ENCODE measurements around the gene MPZL1. TPM values are rescaled to one million over a fixed set of nuclear protein-coding genes. Genes with fewer than 3 reads are reported as not detected.

MPZL1 gene
- total and polyA plus RNA-seq, 4 experiments from 2014 or later, result 5.4 to 15.8 (median 7.9) TPM

DNA sequence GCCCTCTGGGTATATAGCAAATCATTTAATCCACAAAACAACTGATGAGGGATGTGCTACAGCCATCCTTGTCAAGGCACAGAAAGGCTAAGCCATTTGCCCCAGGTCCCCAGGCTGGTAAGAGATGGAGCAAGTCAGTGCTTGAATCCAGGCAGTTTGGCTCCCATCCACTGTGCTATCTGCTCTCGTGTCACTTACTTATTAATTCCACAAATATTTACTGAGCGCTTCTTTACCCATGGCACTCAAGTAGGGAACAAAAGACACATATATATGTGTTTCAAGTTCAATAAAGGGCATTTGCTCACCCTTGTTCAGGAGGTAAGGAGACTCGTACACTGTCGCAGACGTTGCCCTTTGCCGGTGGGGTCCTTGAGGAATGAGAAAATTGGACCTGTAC is 38.6 kb upstream of the MPZL1 start:
- Histone ChIP-seq H3K9me3 (ENCODE audit: control insufficient read depth in 1 of 2, low read length in 2 of 2) (no peaks in the 10 kb centered on the region), H3K4me3 (ENCODE audit: low read length in 2 of 2) (no peak overlapping the region), H3K4me1 (ENCODE audit: insufficient read depth, low read length) (peaks cover 16% of the 10 kb centered on the region), H3K27me3 (ENCODE audit: insufficient read depth, low read length) (no peaks in the 10 kb centered on the region), H3K27ac (ENCODE audit: low read depth, low read length) (no peak overlapping the region), H3K36me3 (ENCODE audit: insufficient read depth, low read length) (peaks cover 65% of the 10 kb centered on the region)
- ChIA-PET POLR2A (ENCODE audit: partially characterized antibody) (no interaction called here), CTCF (ENCODE audit: partially characterized antibody) (no interaction called here)
- Mint-ChIP-seq H3K27me3 (no peaks in the 10 kb centered on the region), H3K27ac (peak overlapping the region in 3 of 7 donors; percentile 19 to 68 (median 52)), H3K4me1 (peaks cover 11 to 39% (median 14%) of the 10 kb centered on the region in 4 donors), H3K4me3 (no peak overlapping the region), H3K36me3 (peaks cover 40 to 59% of the 10 kb centered on the region in 2 donors), H3K9me3 (no peaks in the 10 kb centered on the region)
- intact Hi-C loops (cut with micrococcal nuclease), result loop anchor here (10.0 kb wide), 1 partner anchor 418 kb away; no protein-coding TSS in a partner anchor
- no peak for DNase-seq

DNA sequence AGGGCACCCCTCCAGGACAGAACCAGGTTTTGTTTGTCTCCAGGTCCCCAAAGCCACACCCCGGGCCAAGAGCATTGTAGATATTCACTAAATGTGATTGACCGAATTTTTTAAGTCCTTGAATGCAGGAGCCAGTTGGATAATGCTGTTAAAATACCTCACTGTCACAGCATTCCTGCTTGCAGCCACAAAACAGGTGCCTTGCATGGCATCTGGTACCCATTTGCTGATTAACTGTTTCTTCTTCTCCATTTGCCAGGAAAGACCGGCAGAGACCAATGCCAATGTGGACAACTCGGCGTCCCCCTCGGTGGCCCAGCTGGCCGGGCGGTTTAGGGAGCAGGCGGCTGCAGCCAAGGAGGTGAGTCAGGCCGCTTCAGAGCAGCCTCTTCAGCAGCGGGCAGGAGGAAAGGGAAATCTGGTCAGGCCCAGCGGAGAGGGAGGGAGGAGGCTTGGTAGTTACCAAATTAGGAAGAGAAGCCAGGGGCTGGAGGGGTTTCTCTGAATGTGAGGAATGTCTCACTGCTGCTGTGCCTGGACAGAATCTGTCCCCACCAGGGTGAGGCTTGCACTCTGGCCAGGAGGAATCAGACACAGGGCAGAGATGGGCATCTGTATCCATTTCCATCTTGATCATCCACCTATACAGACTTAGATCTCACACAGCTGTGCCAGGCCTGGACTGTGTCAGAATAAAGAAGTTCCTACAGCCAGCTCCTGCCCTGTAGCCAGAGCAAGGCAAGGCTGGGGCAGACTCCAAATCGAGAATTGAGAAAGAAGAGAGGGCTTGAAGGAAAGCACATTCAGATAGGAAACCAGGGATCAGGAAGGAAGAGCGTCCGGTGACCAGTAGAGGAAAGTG is 37.9 kb upstream of the MPZL1 start:
- H3K9me3 Mint-ChIP-seq, result no peaks in the 10 kb centered on the region
- Histone ChIP-seq H3K27ac (ENCODE audit: low read depth, low read length) (no peak overlapping the region), H3K4me3 (ENCODE audit: low read length in 2 of 2) (no peak overlapping the region), H3K27me3 (ENCODE audit: insufficient read depth, low read length) (no peaks in the 10 kb centered on the region), H3K4me1 (ENCODE audit: insufficient read depth, low read length) (peaks cover 11% of the 10 kb centered on the region), H3K9me3 (ENCODE audit: control insufficient read depth in 1 of 2, low read length in 2 of 2) (no peaks in the 10 kb centered on the region), H3K36me3 (ENCODE audit: insufficient read depth, low read length) (peaks cover 72% of the 10 kb centered on the region)
- peak overlapping the region in 5 of 7 donors; percentile 19 to 77 (median 73) for H3K27ac Mint-ChIP-seq
- CTCF ChIA-PET (ENCODE audit: partially characterized antibody), result interaction anchor here (1.0 to 8.7 kb wide), 2 partner anchors 8 to 81 kb away, joined by 3 to 302 read pairs; no protein-coding TSS in a partner anchor
- intact Hi-C loops (cut with micrococcal nuclease), result loop anchor here (10.0 kb wide), 1 partner anchor 419 kb away; no protein-coding TSS in a partner anchor
- H3K27me3 Mint-ChIP-seq, result no peaks in the 10 kb centered on the region
- H3K36me3 Mint-ChIP-seq, result peaks cover 47 to 66% of the 10 kb centered on the region in 2 donors
- POLR2A ChIA-PET (ENCODE audit: partially characterized antibody), result interaction anchor here (0.8 to 1.0 kb wide), 2 partner anchors 83 to 123 kb away, joined by 4 read pairs; no protein-coding TSS in a partner anchor
- no peak for DNase-seq
- H3K4me3 Mint-ChIP-seq, result peak overlapping the region in 1 of 8 donors; percentile 8
- H3K4me1 Mint-ChIP-seq, result peaks cover 11 to 39% (median 15%) of the 10 kb centered on the region in 4 donors

DNA sequence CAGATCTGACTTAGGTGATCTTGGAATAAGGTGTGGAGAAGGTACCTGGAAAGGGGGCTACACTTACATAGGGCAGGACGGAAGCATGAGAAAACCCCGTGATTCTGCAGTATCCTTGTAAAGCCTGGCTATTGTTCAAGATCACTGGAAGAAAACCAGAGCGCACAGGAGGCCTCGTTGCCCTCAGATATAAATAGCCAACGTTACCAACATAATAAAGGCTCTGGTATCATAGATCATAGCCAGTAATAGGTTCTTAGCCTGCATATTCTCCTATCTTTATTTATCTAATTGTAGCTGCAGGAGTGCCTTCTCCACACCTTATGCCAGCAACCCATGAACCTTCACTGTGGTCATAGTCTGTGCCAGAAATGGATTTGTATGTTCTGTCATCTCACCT is 35.9 kb upstream of the MPZL1 start:
- Mint-ChIP-seq H3K4me1 (peaks cover 11 to 39% (median 15%) of the 10 kb centered on the region in 4 donors), H3K27ac (peak overlapping the region in 6 of 7 donors; percentile 20 to 84 (median 50)), H3K36me3 (peaks cover 61 to 85% of the 10 kb centered on the region in 2 donors), H3K27me3 (no peaks in the 10 kb centered on the region), H3K4me3 (no peak overlapping the region), H3K9me3 (no peaks in the 10 kb centered on the region)
- intact Hi-C loops (cut with micrococcal nuclease), result loop anchor here (10.0 kb wide), 1 partner anchor 421 kb away; no protein-coding TSS in a partner anchor
- no peak overlapping the region for H3K4me3 ChIP-seq (ENCODE audit: low read length in 2 of 2)
- H3K27me3 ChIP-seq (ENCODE audit: insufficient read depth, low read length), result no peaks in the 10 kb centered on the region
- ChIA-PET CTCF (ENCODE audit: partially characterized antibody) (interaction anchor here (1.1 to 8.7 kb wide), 5 partner anchors 18 to 129 kb away, joined by 4 to 302 read pairs (median 27); no protein-coding TSS in a partner anchor), POLR2A (ENCODE audit: partially characterized antibody) (interaction anchor here (3.7 kb wide), 1 partner anchor 84 kb away, joined by 46 read pairs; no protein-coding TSS in a partner anchor)
- H3K4me1 ChIP-seq (ENCODE audit: insufficient read depth, low read length), result peaks cover 4% of the 10 kb centered on the region
- no peaks in the 10 kb centered on the region for H3K9me3 ChIP-seq (ENCODE audit: control insufficient read depth in 1 of 2, low read length in 2 of 2)
- peaks cover 80% of the 10 kb centered on the region for H3K36me3 ChIP-seq (ENCODE audit: insufficient read depth, low read length)
- DNase-seq, result no peak
- no peak overlapping the region for H3K27ac ChIP-seq (ENCODE audit: low read depth, low read length)

- Mint-ChIP-seq H3K27me3 (no peaks in the 10 kb centered on the region), H3K4me1 (peaks cover 10 to 35% (median 16%) of the 10 kb centered on the region in 4 donors), H3K36me3 (peaks cover 58 to 91% of the 10 kb centered on the region in 2 donors), H3K9me3 (no peaks in the 10 kb centered on the region), H3K4me3 (no peak overlapping the region), H3K27ac (peak overlapping the region; percentile 55 to 87 (median 70))
- H3K9me3 ChIP-seq (ENCODE audit: control insufficient read depth in 1 of 2, low read length in 2 of 2), result no peaks in the 10 kb centered on the region
- H3K27ac ChIP-seq (ENCODE audit: low read depth, low read length), result peak overlapping the region; percentile 14
- no peaks in the 10 kb centered on the region for H3K27me3 ChIP-seq (ENCODE audit: insufficient read depth, low read length)
- no peak overlapping the region for H3K4me3 ChIP-seq (ENCODE audit: low read length in 2 of 2)
- peak; percentile 70 to 78 (median 73) for DNase-seq
- intact Hi-C loops (cut with micrococcal nuclease), result loop anchor here (1.0 to 10.0 kb wide), 5 partner anchors 51 to 423 kb away; no protein-coding TSS in a partner anchor
- H3K4me1 ChIP-seq (ENCODE audit: insufficient read depth, low read length), result peaks cover 4% of the 10 kb centered on the region
- H3K36me3 ChIP-seq (ENCODE audit: insufficient read depth, low read length), result peaks cover 87% of the 10 kb centered on the region
- ChIA-PET POLR2A (ENCODE audit: partially characterized antibody) (interaction anchor here (0.8 to 3.7 kb wide), 9 partner anchors 25 to 87 kb away, joined by 3 to 46 read pairs (median 7); no protein-coding TSS in a partner anchor), CTCF (ENCODE audit: partially characterized antibody) (interaction anchor here (0.5 to 8.7 kb wide), 41 partner anchors 9 to 1832 kb away, joined by 3 to 302 read pairs (median 6); partner anchors contain the start of gene CREG1)
These were observed 33.8 kb upstream of the MPZL1 start for GRCh38 chr1:167687919-167688519.

DNA sequence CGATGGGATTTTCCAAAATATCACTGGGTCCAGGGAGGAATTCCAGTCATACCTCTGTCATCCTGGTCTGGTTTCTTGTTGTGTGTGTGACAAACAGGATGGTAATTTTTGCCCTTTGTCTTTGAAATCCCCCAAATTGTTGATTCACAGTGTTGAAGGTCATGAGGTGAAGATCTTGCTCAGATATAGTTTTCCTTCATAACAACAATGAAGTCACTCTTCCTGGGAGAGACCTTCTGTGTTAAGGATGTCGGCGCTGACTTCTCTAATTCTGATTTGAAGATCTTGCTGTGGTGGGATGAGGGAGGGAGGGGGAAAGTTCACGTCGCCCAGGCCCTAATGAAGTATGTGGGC is 32.2 kb upstream of the MPZL1 start:
- H3K4me3 Mint-ChIP-seq, result no peak overlapping the region
- peaks cover 67 to 92% of the 10 kb centered on the region in 2 donors for H3K36me3 Mint-ChIP-seq
- no peaks in the 10 kb centered on the region for H3K27me3 Mint-ChIP-seq
- intact Hi-C loops (cut with micrococcal nuclease), result loop anchor here (10.0 kb wide), 1 partner anchor 425 kb away; no protein-coding TSS in a partner anchor
- CTCF ChIA-PET (ENCODE audit: partially characterized antibody), result interaction anchor here (1.8 to 8.7 kb wide), 3 partner anchors 39 to 87 kb away, joined by 5 to 302 read pairs (median 15); no protein-coding TSS in a partner anchor
- Histone ChIP-seq H3K4me3 (ENCODE audit: low read length in 2 of 2) (no peak overlapping the region), H3K36me3 (ENCODE audit: insufficient read depth, low read length) (peaks cover 90% of the 10 kb centered on the region), H3K4me1 (ENCODE audit: insufficient read depth, low read length) (peaks cover 4% of the 10 kb centered on the region), H3K27me3 (ENCODE audit: insufficient read depth, low read length) (no peaks in the 10 kb centered on the region), H3K27ac (ENCODE audit: low read depth, low read length) (no peak overlapping the region), H3K9me3 (ENCODE audit: control insufficient read depth in 1 of 2, low read length in 2 of 2) (no peaks in the 10 kb centered on the region)
- POLR2A ChIA-PET (ENCODE audit: partially characterized antibody), result no interaction called here
- H3K4me1 Mint-ChIP-seq, result peaks cover 10 to 25% (median 15%) of the 10 kb centered on the region in 4 donors
- DNase-seq, result no peak
- H3K9me3 Mint-ChIP-seq, result no peaks in the 10 kb centered on the region
- peak overlapping the region in 5 of 7 donors; percentile 4 to 67 (median 44) for H3K27ac Mint-ChIP-seq

DNA sequence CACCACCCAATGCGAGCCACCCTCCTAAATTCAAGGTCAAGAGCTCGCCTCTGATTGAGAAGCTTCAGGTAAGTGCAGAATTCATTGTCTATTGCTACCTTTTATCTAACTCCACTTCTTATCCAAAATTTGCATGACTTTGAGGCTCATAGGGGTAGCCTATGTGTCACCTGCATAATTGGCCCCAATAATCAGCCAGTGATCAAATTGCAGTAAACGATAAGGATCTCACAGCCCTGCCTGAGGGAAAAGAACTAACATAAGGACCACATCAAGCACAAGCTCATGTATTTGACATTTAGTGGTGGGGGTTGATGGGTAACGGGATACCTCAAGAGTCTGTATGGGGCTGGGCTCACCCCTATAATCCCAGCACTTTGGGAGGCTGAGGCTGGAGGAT is 31.7 kb upstream of the MPZL1 start:
- CTCF ChIA-PET (ENCODE audit: partially characterized antibody), result interaction anchor here (0.8 to 8.7 kb wide), 6 partner anchors 14 to 150 kb away, joined by 3 to 302 read pairs (median 4); no protein-coding TSS in a partner anchor
- no peak for DNase-seq
- no peaks in the 10 kb centered on the region for H3K27me3 ChIP-seq (ENCODE audit: insufficient read depth, low read length)
- Mint-ChIP-seq H3K36me3 (peaks cover 67 to 92% of the 10 kb centered on the region in 2 donors), H3K27me3 (no peaks in the 10 kb centered on the region), H3K4me1 (peaks cover 10 to 22% (median 15%) of the 10 kb centered on the region in 4 donors), H3K4me3 (no peak overlapping the region), H3K9me3 (peaks cover 0 to 2% (median 0%) of the 10 kb centered on the region in 8 donors), H3K27ac (peak overlapping the region in 4 of 7 donors; percentile 42 to 83 (median 48))
- no peaks in the 10 kb centered on the region for H3K9me3 ChIP-seq (ENCODE audit: control insufficient read depth in 1 of 2, low read length in 2 of 2)
- intact Hi-C loops (cut with micrococcal nuclease), result no loop called here
- POLR2A ChIA-PET (ENCODE audit: partially characterized antibody), result interaction anchor here (0.8 to 1.1 kb wide), 2 partner anchors 25 to 90 kb away, joined by 3 to 4 read pairs; no protein-coding TSS in a partner anchor
- peaks cover 4% of the 10 kb centered on the region for H3K4me1 ChIP-seq (ENCODE audit: insufficient read depth, low read length)
- peaks cover 90% of the 10 kb centered on the region for H3K36me3 ChIP-seq (ENCODE audit: insufficient read depth, low read length)
- no peak overlapping the region for H3K27ac ChIP-seq (ENCODE audit: low read depth, low read length)
- H3K4me3 ChIP-seq (ENCODE audit: low read length in 2 of 2), result no peak overlapping the region
